DMS79 (cell line): Measurements from ENCODE around the gene IQCN.
"Not testable (repeated sequence)": the region's sequence is repeated elsewhere in the genome, so short reads cannot be mapped to it uniquely, and the experiment has no call there.

ENCODE experiments used
- DNase-seq: peaks from one replicate; lab custom pipeline; 2025; lab: John Stamatoyannopoulos, UW

Gene IQCN

GRCh38 chr19:18209912-18210311 lies 64.3 kb downstream of the IQCN start:
- not testable (repeated sequence) for DNase-seq

- no peak for DNase-seq
Measured at GRCh38 chr19:18208098-18208951, 65.9 kb downstream of the IQCN start.
